Spinal cord (tissue), 10 donors: ENCODE results near the gene SPART. TPM values are rescaled to one million over a fixed set of nuclear protein-coding genes. Genes with fewer than 3 reads are reported as not detected.

Experiments
- DNase-seq, 6 donors: peaks; one replicate each; pipeline versions ENCODE4 v3.0.0 to v3.0.0-alpha.2; 2013 to 2015; ENCODE audit warnings: low spot score in 6 of 6, low read depth in 4 of 6
- H3K27ac ChIP-seq: one replicate; pipeline ENCODE4 v1.5.1; 2013; ENCODE audit warnings: low read depth, low read length, control low read depth
- H3K27me3 ChIP-seq: one replicate; pipeline ENCODE4 v1.6.1; 2013; ENCODE audit warnings: low read length; ENCODE audit not compliant: control insufficient read depth, insufficient read depth
- H3K36me3 ChIP-seq: one replicate; pipeline ENCODE4 v1.6.1; 2013; ENCODE audit warnings: low read length; ENCODE audit not compliant: control insufficient read depth, insufficient read depth
- H3K4me1 ChIP-seq: one replicate; pipeline ENCODE4 v1.6.1; 2013; ENCODE audit warnings: low read length; ENCODE audit not compliant: control insufficient read depth, insufficient read depth
- H3K4me3 ChIP-seq: one replicate; pipeline ENCODE4 v1.5.1; 2013; ENCODE audit warnings: low read depth, low read length, control low read depth
- H3K9me3 ChIP-seq: one replicate; pipeline ENCODE4 v1.6.1; 2013; ENCODE audit warnings: low read length; ENCODE audit not compliant: control insufficient read depth, insufficient read depth
- WGBS: methylation state at CpG from one replicate; pipeline ENCODE4 v1.1.5; 2013; ENCODE audit warnings: missing lambda C conversion rate; ENCODE audit not compliant: insufficient coverage; 5-methylcytosine and 5-hydroxymethylcytosine counted together
- polyA plus RNA-seq, 2 donors: library from polyadenylated mRNA; unstranded; fragments of 120-200 nt; gene quantifications; one replicate each; pipeline ENCODE4 v1.2.1, GENCODE V29; 2013; ENCODE audit not compliant: insufficient read length in 2 of 2
- total RNA-seq, 2 donors: library from RNA; depleted of rRNA in 1 of 2; stranded (reverse); fragments of 120-200 nt in 1 of 2; fragments of >200 nt in 1 of 2; gene quantifications; one replicate each; pipeline versions ENCODE4 v1.2.3 to v1.2.4, GENCODE V29; 2013 to 2014
- donor health status: healthy.

The SPART gene
- total and polyA plus RNA-seq, 4 donors = 48.8 to 132 (median 61.6) TPM

DNA sequence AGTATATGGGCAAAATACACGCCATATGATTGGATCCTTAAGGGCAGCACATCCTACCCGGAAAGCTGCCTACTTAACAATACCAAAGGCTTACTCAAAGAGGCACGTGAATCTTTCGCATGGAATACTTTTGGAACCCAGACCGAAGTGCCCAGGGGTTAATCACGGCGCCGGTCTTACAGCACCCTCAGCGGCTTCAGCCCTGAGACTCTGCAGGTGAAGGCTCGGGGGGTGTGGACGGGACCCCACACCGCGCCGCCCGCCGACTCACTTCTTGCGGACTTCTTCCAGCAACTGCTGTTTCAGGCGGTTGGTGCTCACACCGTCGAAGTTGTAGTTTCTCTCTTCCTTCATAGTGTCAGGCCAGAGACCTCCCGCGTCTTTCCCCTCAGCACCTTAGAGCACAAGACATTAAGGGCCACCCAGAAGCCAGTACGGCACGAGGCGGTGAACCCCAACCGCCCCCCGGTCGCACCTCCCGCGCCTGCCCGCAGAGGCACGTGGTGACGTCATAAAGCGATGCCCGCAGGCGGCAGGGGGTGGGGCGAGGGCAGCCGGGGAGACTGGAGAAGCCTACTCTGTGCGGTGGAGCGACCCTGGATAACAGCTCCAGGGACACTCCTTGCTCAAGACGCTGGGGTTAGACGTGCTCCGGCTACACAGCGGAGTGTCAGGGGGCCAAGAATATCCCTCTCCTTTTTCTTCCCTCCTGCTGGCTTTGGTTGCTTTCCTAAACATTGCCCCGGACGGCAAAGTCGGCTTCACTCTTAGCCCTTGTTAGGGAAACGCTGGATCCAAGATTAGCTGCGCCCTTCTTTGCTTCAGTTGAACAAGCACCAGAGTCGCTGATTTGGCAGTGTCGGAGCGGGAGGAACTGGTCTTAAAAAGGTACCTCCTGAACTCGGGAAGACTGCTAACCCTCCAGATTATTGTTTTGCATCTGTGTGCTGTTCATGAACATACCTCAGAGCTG is 48.5 kb downstream of the SPART start, which contains the start of gene CCDC169:
Gene CCDC169 (minus strand): TSS at position 449 of the 973 bp plus-strand sequence. CDS start 95 bp downstream, at position 354.
- Histone ChIP-seq H3K4me1 (peaks cover 13% of the 10 kb centered on the region), H3K27ac (peak within 1 kb of the TSS; percentile 42), H3K27me3 (peaks cover 12% of the 10 kb centered on the region), H3K4me3 (peak within 1 kb of the TSS; percentile 77), H3K9me3 (no peaks in the 10 kb centered on the region), H3K36me3 (no peaks in the 10 kb centered on the region)
- DNase-seq = peak in 5 of 6 donors; percentile 26 to 88 (median 60)
- 2% methylated on average over 52 of the region's 53 CpGs for WGBS

DNA sequence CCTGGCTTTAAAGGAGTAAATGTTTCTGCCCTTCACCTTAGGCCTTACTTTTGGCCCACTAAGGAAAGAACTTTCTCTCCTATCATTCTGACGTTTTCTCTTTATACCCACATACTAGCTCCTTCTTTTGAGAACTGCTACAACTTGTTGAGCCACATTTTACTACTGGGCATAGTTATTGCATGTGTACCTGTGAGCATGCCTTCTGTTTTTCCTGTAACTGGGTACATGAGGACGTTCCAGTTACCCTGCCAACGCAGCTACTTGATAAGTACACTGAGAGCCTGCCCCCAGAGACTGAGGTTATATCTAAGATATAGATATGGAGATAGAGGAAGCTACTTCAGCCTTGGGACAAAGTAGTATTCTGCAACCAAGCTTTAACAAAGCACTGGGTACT is 52.1 kb downstream of the SPART start:
- peaks cover 12% of the 10 kb centered on the region for H3K27me3 ChIP-seq
- H3K36me3 ChIP-seq = no peaks in the 10 kb centered on the region
- no peak overlapping the region for H3K27ac ChIP-seq
- DNase-seq = no peak
- peaks cover 1% of the 10 kb centered on the region for H3K9me3 ChIP-seq
- no peak overlapping the region for H3K4me3 ChIP-seq
- WGBS = 92% methylated on average over 2 of the region's 3 CpGs
- H3K4me1 ChIP-seq = peaks cover 13% of the 10 kb centered on the region

DNA sequence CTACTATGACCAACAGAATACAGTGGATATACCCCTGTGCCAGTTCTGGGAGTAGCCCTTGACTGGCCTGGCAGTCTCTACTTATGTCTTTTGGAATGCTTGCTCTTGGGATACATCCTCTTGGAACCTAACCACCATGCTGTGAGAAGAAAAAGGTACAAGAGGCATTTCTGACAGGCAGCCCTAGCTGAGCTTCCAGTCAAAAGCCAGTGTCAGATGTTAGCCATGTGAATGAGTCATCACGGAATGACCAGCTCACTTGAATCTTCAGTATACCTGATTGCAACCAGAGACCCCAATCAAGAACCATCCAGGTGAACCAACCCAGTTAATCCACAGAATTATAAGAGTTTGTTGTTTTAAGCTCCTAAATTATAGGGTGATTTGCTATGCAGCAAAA is 52.7 kb downstream of the SPART start:
- no peaks in the 10 kb centered on the region for H3K36me3 ChIP-seq
- H3K4me3 ChIP-seq = no peak overlapping the region
- WGBS = no CpG with 5 or more reads among the region's 1 CpG
- H3K4me1 ChIP-seq = peaks cover 12% of the 10 kb centered on the region
- H3K27me3 ChIP-seq = peaks cover 12% of the 10 kb centered on the region
- H3K27ac ChIP-seq = no peak overlapping the region
- peaks cover 7% of the 10 kb centered on the region for H3K9me3 ChIP-seq
- no peak for DNase-seq

DNA sequence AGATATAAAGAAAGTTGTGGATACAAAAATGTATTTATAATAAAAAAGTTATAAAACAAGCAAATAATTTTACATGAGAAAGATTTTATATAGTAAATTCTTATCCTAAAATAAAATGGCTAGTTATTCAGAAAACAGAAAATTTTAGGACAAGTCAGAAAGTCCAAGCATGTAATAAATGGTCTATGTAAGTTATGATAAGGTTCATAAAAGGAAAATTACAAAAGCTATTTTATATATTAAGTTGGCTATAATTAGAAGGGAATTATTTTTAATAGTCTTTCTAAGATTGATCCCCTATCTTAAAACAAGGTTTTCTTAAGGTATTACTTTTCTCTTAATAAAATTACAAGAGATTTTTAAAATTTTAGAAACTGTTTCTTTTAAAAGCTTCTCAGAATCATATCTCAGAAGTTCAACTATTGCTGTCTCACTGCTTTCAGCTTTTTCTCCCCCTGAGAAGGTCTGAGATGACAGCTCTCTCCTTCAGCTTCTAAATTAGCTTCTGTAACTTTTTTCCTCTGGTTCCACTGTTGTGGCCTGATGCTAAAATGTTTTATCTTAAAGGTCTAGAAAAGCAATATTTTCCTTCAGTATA is 57.3 kb downstream of the SPART start:
- Histone ChIP-seq H3K4me1 (no peaks in the 10 kb centered on the region), H3K36me3 (no peaks in the 10 kb centered on the region), H3K27me3 (no peaks in the 10 kb centered on the region), H3K27ac (no peak overlapping the region), H3K9me3 (peaks cover 7% of the 10 kb centered on the region), H3K4me3 (no peak overlapping the region)
- no peak for DNase-seq

DNA sequence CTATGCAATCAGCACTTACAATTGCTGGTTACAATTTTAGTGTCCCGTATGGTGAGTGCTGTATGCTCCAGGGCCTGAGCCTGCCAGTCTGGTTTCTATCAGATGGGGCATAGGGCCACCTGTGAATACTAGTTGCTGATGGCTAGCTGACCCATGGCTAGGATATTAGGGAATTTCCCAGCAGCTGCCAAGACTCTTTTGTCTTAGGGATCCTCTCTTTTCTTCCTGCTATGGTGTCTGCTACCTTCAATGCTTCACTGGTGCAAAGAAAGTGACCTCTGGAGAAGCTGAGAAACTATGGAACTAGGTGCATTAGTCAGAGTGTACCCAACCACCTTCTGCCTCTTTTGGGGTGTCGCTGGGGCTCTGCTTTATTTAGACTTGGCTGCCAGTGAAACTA is 60.2 kb downstream of the SPART start:
- Histone ChIP-seq H3K4me3 (no peak overlapping the region), H3K27me3 (no peaks in the 10 kb centered on the region), H3K27ac (no peak overlapping the region), H3K4me1 (no peaks in the 10 kb centered on the region), H3K36me3 (no peaks in the 10 kb centered on the region), H3K9me3 (peaks cover 7% of the 10 kb centered on the region)
- no peak for DNase-seq
- 63% methylated on average over 1 of the region's 2 CpGs for WGBS

DNA sequence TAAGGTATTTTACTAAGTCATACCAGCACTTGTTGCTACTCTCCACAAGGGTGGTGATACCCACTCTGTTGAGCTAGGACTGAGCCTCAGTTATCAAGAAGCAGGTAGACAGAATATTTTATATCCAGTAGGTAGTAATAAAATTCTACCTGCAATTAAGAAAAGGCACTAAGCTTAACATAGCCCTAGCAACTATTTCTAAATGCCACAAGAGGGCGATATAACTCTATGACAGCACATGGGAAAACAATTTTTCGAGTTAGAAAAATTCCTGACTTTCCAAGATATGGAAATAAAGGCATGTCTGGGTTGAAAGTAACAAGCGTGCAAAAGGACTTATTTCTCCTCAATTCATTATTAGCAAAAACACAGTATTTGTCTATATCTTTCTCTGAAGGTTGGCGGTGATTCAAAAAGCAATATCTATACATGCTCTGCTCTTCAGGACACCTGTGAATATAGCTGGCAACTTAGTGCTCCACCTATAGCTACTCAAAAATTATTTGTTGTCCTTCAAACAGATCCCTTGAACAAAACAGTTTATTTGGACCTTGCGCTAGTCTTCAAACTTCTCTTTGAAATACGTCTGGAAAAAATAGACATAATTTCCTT is 63.3 kb downstream of the SPART start:
- 100% methylated on average over 2 of the region's 6 CpGs for WGBS
- no peak overlapping the region for H3K27ac ChIP-seq
- no peaks in the 10 kb centered on the region for H3K9me3 ChIP-seq
- peak in 4 of 6 donors; percentile 21 to 84 (median 48) for DNase-seq
- H3K36me3 ChIP-seq = no peaks in the 10 kb centered on the region
- H3K27me3 ChIP-seq = no peaks in the 10 kb centered on the region
- no peak overlapping the region for H3K4me3 ChIP-seq
- no peaks in the 10 kb centered on the region for H3K4me1 ChIP-seq

DNA sequence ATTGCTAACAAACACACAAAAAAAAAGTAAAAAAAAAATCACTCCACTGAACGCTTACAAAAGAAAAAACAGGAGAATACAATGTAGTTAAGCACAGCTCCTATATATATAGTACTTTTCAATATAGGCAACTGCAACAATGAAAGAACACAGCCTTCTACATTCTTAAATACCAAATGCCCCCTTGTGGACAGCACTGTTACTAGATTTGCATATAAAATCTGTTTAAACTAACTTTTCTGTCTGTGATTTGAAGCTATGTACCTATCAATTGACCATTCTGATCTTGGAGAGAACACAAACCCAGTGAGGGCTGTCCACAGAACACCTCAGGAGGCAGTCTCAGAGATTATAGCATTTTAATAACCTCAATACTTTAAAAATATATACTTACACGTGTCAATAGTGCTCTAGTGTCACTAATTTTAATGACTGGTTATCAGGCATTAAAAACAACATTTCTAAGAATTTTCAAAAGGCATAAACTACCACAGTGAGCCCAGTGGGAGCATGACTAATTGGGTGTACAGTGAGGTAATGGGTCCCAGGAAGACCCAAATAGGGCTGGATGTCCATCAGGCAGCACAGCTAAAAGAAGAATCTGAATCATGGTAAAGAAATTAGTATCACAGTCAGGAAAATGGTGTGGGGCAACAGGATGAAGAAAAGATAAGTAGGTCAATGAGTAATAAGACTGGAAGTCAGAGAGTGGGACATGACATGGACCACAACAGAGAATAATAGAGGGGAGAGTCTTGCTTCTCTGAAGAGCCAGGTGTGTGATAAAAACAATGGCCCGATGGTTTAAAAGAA is 70.8 kb downstream of the SPART start:
- peak in 5 of 6 donors; percentile 33 to 95 (median 64) for DNase-seq
- Histone ChIP-seq H3K4me1 (no peaks in the 10 kb centered on the region), H3K27ac (no peak overlapping the region), H3K9me3 (no peaks in the 10 kb centered on the region), H3K36me3 (no peaks in the 10 kb centered on the region), H3K27me3 (no peaks in the 10 kb centered on the region), H3K4me3 (no peak overlapping the region)
- WGBS = no CpG with 5 or more reads among the region's 3 CpGs

DNA sequence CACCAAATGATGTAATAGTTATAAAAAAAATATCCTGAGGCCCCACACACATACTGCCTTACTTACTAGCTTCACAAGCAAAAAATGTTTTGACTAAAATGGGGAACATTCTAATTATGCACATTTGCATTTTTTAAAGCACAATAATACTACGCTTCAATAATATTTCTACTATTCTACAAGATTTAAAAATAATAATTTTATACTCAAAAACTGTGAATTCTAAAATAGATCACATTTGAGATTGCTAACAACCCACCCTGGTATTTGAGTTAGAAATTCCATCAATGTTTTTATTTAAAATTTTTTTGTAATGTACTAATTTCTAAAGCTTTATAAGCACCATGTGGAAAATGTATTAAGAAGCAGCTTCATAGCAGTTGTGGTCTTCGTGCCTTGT is 72.8 kb downstream of the SPART start:
- H3K4me3 ChIP-seq = no peak overlapping the region
- no CpG with 5 or more reads among the region's 2 CpGs for WGBS
- H3K27me3 ChIP-seq = no peaks in the 10 kb centered on the region
- H3K4me1 ChIP-seq = no peaks in the 10 kb centered on the region
- no peak for DNase-seq
- H3K36me3 ChIP-seq = no peaks in the 10 kb centered on the region
- H3K27ac ChIP-seq = no peak overlapping the region
- H3K9me3 ChIP-seq = no peaks in the 10 kb centered on the region

DNA sequence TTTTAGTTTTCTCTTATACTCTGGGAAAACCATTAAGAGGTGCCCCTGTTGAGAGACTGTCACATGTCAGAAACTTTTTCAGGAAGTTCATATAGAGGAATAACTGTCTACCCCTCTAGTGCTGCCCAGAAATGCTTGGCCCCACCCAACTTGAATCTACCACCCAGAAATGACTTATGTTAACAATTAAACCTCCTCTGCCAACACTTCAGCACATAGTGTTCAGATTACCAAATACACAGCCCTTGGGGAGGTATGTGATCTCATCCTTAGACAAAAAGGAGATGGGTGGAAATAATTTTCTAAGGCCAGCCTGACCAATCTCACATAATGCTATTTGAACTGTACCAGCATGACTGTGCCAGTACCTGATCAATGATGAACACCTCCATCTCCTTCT is 84.2 kb downstream of the SPART start:
- Histone ChIP-seq H3K4me3 (no peak overlapping the region), H3K36me3 (no peaks in the 10 kb centered on the region), H3K4me1 (no peaks in the 10 kb centered on the region), H3K27me3 (no peaks in the 10 kb centered on the region), H3K9me3 (peaks cover 1% of the 10 kb centered on the region), H3K27ac (no peak overlapping the region)
- no peak for DNase-seq
